ENCODE data around the gene MAP1LC3B.
A peak's percentile ranks its signal among the peaks of the same experiment; 100 is the strongest.

Gene MAP1LC3B
- 159 reads per million, percentile 90 among the genes with 10 or more reads in this experiment for total RNA-seq

DNA sequence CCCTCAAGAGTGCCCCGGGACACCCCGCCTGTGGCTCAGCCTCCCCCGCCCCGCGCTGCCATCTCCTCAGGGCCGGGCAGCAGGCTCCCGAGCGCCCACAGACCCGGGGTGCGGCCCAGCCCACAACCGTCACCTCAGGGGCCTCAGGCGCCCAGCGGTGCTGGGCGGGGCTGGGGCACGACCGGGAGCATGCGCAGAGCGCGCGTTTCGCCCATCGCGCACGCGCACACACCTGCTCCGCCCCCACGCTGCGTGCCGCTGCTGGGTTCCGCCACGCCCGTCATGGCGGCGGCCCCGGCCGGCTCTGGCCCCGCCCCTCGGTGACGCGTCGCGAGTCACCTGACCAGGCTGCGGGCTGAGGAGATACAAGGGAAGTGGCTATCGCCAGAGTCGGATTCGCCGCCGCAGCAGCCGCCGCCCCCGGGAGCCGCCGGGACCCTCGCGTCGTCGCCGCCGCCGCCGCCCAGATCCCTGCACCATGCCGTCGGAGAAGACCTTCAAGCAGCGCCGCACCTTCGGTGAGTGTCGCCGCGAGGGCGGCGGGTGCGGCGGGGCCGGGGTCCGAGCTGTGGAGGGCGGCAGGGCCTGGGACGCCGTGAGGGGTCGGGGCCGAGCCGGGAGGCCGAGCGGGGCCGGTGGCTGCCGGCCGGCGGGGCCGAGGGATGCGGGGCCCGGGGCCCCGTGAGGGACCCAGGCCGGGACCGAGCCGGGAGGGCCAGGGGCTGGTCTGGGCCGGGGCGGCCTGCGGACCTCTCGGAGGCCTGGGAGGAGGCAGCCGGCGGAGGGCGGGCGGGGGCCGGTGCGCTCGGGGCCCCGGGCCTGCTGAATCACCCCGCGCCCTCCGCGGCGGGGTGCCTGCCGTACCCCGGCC is at the start of gene MAP1LC3B:
Gene MAP1LC3B (plus strand): TSS at position 387 of the 871 bp plus-strand sequence. CDS start 92 bp downstream, at position 479.
- DNase-seq: peak; percentile 95

DNA sequence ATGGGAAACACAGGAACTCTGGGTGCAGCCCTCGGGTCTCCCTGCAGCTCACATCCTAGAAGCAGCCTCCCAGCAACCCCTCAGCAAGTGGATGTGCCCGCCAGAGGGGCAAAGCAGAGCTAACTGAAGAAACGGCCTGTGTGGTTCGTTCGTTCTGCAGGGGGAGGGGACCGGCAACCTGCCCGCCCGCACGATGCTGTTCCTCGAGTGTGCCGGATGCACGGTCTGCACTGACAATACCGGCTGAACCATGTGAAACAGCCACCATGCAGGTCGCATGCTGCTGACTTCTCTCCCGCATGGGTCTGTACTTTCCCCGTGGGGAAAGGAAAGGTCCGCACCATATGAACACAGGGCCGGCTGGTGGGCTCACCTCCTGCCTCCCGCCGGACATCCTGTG is 49.6 kb upstream of the MAP1LC3B start:
- no peak for DNase-seq

DNA sequence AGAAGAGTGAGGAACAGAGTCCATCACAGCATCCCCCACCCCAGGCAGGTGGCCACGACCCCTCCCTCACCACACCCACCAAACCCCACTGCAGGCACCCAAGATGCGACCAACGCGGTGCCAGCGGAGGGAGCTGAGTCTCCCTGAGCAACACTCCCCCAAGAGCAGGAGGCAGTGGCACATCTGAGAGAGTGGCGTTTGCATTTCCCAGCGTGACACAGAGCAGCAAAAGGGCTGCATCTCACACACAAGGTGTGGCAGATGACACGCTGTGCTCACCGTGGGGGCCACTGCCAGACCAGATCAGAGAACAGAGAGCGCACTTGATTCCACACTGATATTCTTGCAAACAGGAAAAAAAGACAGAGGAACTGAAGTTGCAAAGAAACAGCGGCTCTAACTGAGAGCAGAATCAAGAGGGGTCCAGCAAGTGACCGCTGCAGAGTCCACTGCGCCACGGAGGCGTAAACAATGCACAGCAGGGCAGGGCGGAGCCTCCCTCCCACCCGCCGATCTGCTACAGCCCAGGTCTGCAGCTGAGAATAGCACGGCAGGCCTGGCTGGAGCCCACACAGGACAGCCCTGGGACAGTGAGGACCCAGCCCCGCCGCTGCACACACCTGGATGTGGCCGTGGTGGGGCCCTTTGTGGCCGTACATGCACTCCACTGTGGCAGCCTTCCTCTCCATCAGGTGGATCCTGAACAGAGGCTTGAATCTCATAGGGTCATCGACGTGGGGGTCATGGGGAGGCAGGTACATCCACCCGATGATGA is 49.0 kb upstream of the MAP1LC3B start:
- DNase-seq: no peak

DNA sequence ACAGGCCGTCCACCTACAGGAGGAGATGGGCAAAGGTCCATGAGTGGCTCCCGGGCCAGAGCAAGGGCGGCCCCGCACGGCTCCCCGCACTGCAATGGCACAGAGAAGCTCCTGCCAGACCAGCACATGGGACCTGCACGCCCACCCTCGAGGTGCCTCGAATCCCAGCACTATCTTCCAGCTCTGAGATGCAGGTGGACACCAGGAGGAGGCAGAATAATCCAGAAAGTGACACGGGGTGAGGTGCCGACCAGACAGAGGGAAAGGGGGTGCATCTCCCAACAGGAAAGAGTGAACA is 48.4 kb upstream of the MAP1LC3B start:
- DNase-seq: no peak

DNA sequence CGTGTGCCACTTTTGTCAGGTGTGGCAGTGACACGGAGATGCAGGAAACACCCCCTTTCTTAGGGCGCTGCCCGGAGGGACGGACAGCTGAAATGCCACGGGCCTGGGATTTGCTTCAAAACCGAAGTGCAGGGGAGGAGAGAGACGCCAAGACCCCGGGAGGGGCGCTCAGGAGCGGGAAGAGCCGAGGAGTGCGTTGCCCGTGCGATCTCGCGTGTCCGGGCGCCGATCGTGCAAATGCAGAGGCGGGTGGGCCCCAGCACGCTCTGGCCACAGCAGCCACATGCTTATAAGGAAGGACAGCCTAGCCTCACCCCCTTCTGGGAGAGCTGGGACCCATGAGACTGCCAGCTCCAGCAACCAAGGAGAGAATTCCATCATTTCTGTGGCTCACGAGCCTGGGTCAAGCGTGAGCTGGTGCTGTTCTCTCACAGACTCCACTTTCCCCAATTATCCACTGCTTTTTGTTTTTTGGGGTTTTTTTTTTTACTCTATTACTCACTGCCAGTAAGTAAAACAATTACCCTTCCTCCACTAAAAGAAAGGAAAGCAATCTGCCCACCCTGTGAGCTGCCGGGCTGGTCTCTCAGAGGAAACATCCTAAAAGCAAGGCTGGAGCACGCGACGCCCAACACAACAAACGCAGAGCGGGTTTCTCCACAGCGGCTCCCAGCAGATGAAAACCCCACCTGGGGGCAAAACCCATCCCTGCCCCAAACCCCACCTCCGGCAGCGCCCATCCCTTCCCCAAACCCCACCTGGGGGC is 47.8 kb upstream of the MAP1LC3B start:
- no peak for DNase-seq

DNA sequence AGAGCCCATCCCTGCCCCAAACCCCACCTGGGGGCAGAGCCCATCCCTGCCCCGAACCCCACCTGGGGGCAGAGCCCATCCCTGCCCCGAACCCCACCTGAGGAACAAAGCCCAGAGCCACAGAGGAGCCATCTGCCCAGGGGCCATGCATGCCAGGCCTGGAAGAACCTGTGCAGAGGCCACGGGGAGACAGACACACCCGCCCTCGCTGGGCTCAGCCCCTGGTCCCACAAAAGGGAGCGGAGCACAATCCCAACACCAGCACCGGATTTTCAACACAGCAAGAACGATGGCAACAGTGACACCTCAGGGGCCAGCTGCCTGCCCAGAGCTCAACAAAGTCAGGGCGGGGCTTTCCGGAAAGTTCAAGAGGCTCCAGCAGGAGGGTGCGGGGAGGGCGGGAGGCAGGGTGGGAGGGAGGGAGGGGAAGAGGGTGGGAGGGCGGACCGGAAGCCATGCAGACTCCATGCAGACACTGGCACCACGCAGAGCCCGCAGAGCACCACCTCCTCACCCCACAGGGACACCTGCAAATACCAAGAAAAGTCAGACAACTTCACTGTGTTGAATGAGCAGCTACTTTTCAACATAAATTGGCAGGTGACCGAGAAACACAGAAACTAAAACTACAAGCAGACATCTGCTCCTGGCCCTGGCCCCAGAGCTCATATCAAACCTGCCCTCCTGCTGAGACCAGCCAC is 47.1 kb upstream of the MAP1LC3B start:
- DNase-seq: peak; percentile 31

DNA sequence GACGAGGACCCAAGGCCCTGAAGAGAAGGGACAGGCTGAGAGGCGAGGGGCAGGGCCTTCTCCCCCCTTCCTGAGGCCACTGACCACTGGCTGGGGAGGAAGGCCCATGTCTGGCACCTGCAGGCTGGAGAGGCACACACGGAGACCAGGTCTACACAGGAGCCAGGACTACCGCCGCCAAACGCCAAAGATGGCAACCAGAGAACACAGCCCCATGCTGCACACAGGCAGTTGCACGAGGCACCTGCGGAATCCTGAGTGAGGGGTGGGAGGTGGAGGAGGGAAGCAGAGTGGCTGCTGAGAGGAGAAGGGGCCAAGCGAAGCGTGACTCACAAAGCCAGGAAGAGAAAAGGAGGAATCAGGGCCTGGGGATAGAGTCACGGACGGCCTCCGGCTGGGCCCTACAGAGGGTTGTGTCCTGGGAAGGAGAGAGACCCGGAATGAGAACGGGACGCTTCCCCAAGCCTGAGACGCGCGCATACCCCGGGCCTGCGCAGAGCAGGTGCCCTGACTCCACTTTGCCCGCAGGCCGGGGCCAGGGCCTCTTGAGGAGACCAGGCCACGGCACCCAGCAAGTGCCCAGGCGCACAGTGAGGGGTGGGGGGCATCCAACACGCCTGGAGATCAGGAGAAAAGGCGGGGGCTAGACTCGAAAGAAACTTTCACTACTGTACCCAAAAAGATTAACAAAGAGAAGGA is 46.3 kb upstream of the MAP1LC3B start:
- DNase-seq: no peak

DNA sequence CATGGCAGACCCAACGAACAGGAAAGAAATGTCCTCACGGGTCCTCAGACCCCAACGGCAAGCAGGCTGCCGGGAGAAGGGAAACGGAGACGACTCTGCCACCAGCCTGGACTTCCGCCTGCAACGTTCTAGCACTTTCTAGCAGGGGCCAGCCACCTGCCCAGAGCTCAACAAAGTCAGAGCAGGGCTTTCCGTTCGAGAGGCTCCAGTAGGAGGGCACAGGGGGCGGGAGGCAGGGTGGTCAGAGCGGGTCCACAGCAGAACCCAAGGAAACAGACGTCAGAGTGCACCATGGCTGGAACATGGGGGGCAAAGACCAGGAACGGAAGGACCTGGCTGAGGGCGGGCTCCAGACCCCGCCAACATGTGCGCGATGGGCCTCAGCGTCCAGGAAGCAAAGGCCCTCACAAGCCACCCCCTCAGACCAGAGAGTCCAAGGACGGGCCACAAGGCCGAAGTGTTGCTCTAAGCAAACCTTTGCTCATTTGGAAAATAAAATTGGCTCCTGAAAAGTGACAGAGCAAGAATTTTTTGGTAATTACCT is 45.5 kb upstream of the MAP1LC3B start:
- DNase-seq: no peak

DNA sequence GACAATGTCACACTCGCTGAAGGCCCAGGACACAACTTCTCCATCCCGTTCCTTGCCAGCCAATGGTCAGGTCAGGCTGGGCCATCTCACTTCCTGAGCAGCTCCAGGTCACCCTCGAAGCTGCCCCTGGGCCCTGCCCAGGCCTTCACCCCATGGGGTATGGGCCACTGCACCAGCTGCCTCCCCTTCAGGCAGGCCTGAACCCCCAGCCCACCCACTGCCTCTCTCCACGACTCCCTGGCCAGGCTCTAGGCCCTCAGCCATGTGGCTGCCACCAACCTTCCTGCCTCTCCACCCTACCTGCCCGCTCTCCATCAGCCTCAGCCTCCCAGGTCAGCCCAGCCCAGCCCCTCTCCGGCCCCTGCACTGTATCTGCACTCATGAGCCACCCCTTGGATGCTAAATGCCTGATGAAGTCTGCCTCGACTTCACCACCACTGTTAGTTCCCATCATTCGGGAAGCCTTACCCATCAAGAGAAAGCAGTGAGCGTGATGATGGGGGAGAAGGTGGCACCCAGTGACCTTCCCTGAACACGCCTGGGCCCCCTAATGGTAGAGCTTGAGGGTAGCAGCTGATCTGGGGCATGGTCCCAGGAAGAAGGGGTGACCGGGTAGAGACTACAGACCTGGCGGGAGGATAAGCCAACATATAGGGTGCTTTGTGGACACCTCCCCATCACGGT is 44.1 kb upstream of the MAP1LC3B start:
- no peak for DNase-seq

DNA sequence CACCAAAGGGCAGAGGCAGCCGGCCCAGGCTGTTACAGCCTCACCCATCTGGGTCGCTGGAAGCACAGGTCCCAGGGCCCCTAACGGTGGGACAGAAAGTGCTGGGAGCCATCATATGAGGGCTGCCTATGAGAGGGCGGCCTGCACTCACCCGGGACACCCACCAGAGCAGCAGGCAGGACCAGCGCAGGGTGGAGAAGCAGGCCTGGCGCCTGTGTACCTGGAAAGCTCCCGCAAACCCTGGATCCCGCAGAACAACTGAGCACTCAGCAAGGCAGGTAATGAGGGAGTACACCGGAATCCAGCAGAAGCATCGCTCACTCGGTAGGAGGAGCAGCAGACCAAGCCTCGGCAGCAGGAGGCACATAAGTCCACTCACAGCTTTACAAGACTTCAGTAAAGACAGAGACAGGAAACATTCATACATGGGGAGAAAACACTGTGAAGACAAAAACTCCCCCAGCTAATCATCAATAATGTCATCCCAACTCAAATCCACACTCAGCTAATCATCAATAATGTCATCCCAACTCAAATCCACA is 43.4 kb upstream of the MAP1LC3B start:
- no peak for DNase-seq

DNA sequence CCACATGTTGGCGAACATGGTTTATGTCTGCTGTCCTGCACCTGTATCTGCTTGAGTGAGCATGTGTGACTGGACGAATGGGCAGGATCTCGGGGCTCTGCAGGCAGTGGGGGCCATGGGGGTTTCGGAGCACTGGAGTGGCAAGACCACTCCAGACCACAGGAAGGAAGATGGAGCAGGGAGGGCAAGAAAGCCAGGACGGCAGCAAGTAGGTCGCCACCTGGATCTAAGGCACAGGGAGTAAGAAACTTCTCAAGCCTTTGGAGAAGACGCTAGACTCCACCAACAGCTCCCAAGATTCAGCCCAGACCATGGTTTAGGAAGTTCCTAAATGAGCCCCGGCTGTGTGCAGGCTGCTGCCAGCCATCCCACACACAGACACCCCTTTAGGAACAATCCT is 42.1 kb upstream of the MAP1LC3B start:
- DNase-seq: no peak

DNA sequence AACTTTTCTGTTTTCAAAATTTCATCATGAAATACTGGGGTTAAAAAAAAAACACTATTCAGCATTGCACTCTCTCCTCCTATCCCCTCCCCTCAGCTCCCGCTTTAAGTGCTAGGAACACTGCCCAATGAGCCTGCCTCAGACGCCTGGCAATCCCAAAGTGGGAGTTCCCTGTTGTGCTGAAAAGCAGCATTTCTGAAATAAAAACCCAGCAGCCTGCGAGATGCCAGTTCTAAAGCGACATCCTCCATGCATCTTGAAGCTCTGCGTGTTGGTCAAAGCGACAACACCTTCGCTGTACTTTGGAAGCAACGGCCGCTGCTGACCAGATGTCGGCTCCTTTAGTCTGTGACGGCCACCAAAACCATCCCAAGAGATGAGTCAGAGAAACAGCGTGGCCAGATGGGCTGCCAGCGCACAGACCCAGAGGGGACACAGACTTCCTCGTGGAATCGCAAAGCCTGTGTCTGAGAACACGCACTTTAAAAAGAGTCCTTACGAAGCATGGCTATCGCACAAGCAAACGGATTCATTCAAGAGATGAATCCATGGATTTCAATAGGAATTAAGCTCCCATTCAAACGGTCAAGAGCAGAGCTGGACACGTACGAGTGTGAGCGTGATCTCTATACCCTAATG is 41.3 kb upstream of the MAP1LC3B start:
- no peak for DNase-seq

DNA sequence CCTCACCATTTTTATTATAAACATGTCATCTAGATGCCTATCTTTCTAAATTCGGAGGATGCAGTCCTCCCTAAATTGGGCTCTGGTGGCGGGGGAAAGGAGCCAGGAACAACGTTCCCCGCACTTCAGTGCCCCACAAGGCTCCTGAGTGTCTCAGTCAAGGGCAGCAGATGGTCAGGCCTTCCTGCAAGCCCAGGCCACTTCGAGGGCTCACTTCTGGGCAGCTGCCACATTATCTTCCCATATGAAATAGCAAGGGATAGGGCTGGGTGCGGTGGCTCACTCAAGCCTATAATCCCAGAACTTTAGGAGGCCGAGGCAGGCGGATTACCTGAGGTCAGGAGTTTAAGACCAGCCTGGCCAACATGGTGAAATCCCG is 40.8 kb upstream of the MAP1LC3B start:
- no peak for DNase-seq

DNA sequence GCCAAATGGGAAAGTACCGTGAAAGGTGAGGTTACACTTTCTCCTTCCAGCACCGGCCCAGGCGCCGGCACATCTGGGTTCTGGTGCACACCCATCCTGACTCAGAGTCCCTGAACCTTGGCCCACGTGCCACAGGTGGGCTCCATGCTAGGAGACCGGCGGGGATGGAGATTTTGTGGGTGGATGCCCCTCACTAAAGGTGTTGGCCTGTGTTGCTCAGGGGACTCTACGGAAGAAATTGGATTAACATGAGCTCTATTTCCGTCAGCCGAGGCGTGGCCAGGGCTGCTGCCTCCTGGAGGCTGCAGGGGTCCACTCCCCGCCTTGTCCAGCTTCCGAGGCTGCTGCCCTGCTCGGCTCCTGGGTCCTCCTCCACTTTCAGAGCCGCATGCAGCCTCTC is 39.3 kb upstream of the MAP1LC3B start:
- no peak for DNase-seq

DNA sequence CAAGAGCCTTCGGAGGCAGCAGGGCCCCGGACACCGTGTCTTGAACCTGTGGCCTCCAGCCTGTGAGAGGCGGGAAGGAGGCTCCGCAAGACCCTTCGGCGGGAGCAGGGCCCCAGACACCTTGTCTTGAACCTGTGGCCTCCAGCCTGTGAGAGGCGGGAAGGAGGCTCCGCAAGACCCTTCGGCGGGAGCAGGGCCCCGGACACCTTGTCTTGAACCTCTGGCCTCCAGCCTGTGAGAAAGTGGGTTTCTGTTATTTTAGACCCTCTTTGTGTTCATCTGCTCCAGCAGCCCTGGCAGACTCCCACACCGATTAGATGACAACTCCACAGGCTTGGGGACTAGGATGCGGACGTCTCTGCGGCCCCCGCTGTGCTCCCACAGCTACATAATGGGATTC is 38.5 kb upstream of the MAP1LC3B start:
- no peak for DNase-seq

DNA sequence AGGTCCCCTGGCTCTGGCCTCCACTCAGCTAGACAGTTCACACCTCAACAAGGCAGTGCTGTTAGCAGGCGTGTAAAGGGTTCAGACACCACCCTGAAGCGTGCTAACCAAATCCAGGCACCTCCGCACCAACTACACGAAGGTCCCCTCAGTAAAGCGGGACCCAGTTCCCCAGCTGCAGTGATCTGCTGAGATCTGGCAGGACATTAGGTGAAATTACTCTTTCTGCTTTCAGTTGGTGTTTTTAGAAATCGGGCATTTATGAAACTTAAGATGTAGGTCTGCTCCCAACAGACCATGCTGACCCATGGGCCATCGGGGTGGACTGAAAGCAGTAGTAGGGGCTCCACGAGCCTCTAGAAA is 35.7 kb upstream of the MAP1LC3B start:
- no peak for DNase-seq

DNA sequence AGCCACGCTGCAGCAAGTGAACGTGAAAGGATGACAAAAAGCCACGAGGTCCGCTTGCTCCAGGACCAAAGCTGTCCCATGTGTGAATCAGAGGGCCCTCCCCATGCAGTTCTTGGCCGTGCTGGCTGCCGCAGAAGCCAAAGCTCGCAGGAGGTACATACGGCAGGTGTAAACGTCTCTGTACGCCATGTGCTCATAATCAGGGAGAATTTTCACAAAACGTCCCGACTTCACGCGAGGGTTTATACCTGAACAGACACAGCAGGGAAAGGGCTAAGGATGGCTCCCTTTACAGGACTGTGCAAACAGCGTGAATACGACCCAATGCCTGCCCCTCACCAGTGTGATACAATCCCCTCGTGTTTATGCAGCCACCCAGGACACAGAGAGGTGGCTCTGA is 33.9 kb upstream of the MAP1LC3B start:
- no peak for DNase-seq

DNA sequence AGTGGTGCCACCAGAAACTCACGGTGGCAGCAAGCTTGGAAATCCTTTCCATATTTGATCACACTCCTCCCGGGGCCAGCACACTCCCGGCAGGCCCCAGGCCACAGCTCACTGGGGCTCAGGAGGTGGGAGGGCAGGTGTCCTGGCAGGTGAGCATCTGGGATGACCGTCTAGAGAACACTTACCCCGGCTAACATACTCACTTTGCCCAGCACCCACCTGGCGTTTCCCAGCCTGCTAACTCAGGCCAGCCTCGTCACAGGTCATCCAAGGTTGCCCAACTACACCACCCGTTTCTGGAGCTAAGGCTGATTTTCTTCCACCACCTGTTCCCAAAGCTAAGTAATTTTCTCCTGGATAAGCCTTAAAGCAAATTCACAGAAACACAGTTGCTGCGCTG is 33.4 kb upstream of the MAP1LC3B start:
- DNase-seq: no peak

DNA sequence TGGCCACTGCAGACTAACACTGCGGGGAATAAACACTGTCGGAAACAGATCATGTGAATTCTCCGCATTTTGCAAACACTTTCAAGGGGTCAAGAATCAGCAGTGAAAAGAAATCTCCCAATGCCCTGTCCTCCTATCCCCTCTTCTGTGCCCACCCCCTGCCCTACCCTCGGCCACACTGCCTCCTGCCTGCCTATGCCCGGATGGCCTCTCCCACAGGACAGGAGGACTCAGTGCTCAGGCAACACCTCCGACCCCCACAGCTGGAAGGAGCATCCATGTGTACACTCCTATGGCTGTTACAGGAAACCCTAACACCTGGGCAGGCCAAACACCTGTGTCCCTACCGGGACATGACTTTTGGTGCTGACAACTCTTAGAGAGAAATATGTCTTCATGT is 33.0 kb upstream of the MAP1LC3B start:
- DNase-seq: no peak

DNA sequence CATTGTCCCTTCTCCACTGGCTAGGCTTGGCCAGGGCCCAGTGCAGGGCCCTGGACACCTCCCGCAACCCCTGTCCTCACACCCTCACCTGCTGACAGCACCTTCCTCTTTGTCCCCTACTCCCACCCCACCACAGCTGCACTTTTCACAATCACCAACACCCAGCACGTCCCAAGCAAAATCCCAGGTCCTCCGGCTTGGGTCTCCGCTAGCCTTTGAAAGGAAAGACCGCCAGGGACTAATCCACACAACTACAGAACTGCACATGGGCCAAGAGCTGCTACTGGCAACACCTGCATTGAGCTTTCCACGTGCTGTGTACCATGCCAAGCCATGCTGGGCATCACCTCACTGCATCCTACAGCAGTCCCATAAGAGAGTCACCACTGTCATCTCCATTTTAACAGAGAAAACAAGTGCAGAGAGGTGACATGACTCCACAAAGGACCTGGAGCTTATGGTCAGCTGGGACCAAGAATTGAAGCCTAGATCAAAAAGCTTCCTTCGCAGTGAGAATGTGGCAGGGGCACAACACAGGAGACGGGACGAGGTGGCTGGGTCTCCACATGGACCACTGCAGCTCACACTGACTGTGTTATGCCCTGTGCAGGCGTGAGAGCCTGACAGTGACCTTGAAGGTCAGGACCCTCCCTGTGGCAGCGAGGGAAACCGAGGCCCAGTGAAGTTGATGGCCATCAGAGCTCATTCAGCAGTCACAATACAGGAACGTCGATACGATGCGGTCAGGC is 31.1 kb upstream of the MAP1LC3B start:
- DNase-seq: no peak
